K562 (cell line): Measurements from ENCODE around the gene PTPN1. TPM values are rescaled to one million over a fixed set of nuclear protein-coding genes. Genes with fewer than 3 reads are reported as not detected.

Experiments
- ARID1B ChIP-seq: fragments of 450-650 bp; IDR thresholded peaks from 2 replicates; pipeline ENCODE4 v1.6.1; 2016; ENCODE audit warnings: antibody characterized with exemption, mild to moderate bottlenecking, inconsistent platforms
- BRD4 ChIP-seq: fragments of 200-600 bp; sonication (generic); IDR thresholded peaks from 2 replicates; pipeline ENCODE4 v1.6.1; 2017; ENCODE audit warnings: inconsistent platforms
- GTF2F1 ChIP-seq: IDR thresholded peaks from 2 replicates; pipeline ENCODE4 v1.6.1; 2011; ENCODE audit warnings: low read depth, low read length, improper control_type of control experiment
- HMG20B ChIP-seq: fragments of 250-450 bp; sonication (Bioruptor Pico); IDR thresholded peaks from 2 replicates; pipeline ENCODE4 v1.5.0; 2021; ENCODE audit warnings: mild to moderate bottlenecking
- KDM2B ChIP-seq: fragments of 250-450 bp; sonication (Bioruptor Pico); IDR thresholded peaks from 2 replicates; pipeline ENCODE4 v1.8.0; 2021; ENCODE audit warnings: mild to moderate bottlenecking, moderate library complexity
- KLF6 ChIP-seq: fragments of 250-450 bp; sonication (Bioruptor Pico); IDR thresholded peaks from 2 replicates; pipeline ENCODE4 v1.4.0; 2020; ENCODE audit warnings: mild to moderate bottlenecking, moderate library complexity, borderline replicate concordance
- LEF1 ChIP-seq: fragments of 450-650 bp; IDR thresholded peaks from 2 replicates; pipeline ENCODE4 v1.6.1; 2016; ENCODE audit warnings: mild to moderate bottlenecking
- MAFF ChIP-seq: IDR thresholded peaks from 2 replicates; pipeline ENCODE4 v1.6.1; 2012; ENCODE audit warnings: low read length, improper control_type of control experiment
- MTA2 ChIP-seq: fragments of 450-650 bp; IDR thresholded peaks from 2 replicates; pipeline ENCODE4 v1.6.1; 2016; ENCODE audit warnings: low read depth
- MYNN ChIP-seq, 2 experiments: sonication (generic); formaldehyde crosslinking in 1 of 2; IDR thresholded peaks; 2 replicates each; pipeline versions ENCODE4 v1.5.0 to v1.6.1; 2016 to 2020; ENCODE audit warnings: antibody characterized with exemption in 1 of 2, missing genetic modification reagents in 1 of 2
- NR2C2 ChIP-seq, 2 experiments: fragments of 200-800 bp in 1 of 2; sonication (Bioruptor generic) in 1 of 2; sonication (generic) in 1 of 2; formaldehyde crosslinking in 1 of 2; IDR thresholded peaks; 2 replicates each; pipeline versions ENCODE4 v1.6.1 to v1.8.0; 2016 to 2022; ENCODE audit warnings: mild to moderate bottlenecking in 1 of 2, missing compliant biosample characterization in 1 of 2, missing genetic modification characterization in 1 of 2, missing genetic modification reagents in 1 of 2
- PHB2 ChIP-seq: fragments of 450-650 bp; IDR thresholded peaks from 2 replicates; pipeline ENCODE4 v1.6.1; 2017; ENCODE audit warnings: low read depth
- PML ChIP-seq: IDR thresholded peaks from 2 replicates; pipeline ENCODE4 v1.6.1; 2012; ENCODE audit warnings: low read length, inconsistent platforms
- POU5F1 ChIP-seq: fragments of 150-350 bp; IDR thresholded peaks from 2 replicates; pipeline ENCODE4 v1.6.1; 2014; ENCODE audit warnings: borderline replicate concordance, low read length, low read depth, mild to moderate bottlenecking; ENCODE audit not compliant: partially characterized antibody
- SMARCA4 ChIP-seq: fragments of 450-650 bp; IDR thresholded peaks from 2 replicates; pipeline ENCODE4 v1.6.1; 2016
- SNRNP70 ChIP-seq: fragments of 200-400 bp; formaldehyde crosslinking; optimal IDR thresholded peaks from 2 replicates; pipeline ENCODE3; 2017; ENCODE audit warnings: low read depth, low read length
- TEAD1 ChIP-seq, 2 experiments: fragments of 450-650 bp in 1 of 2; sonication (generic) in 1 of 2; formaldehyde crosslinking; IDR thresholded peaks; 2 replicates each; pipeline versions ENCODE4 v1.4.0 to v1.8.0; 2020 to 2022; ENCODE audit warnings: mild to moderate bottlenecking in 2 of 2, missing genetic modification reagents in 1 of 2
- TEAD2 ChIP-seq: fragments of 450-650 bp; IDR thresholded peaks from 2 replicates; pipeline ENCODE4 v1.6.1; 2016; ENCODE audit warnings: missing genetic modification characterization, control low read depth, missing compliant biosample characterization
- ZBTB1 ChIP-seq: sonication (generic); formaldehyde crosslinking; IDR thresholded peaks from 2 replicates; pipeline ENCODE4 v1.8.1; 2023; ENCODE audit warnings: missing genetic modification reagents, low read depth, mild to moderate bottlenecking, borderline replicate concordance
- ZNF12 ChIP-seq: sonication (generic); formaldehyde crosslinking; IDR thresholded peaks from 2 replicates; pipeline ENCODE4 v1.4.0; 2020; ENCODE audit warnings: mild to moderate bottlenecking, missing genetic modification reagents
- ZNF239 ChIP-seq: fragments of 250-450 bp; sonication (Bioruptor Pico); IDR thresholded peaks from 2 replicates; pipeline ENCODE4 v1.4.0; 2020; ENCODE audit warnings: mild to moderate bottlenecking
- ZNF707 ChIP-seq: fragments of 250-450 bp; sonication (Bioruptor Pico); conservative IDR thresholded peaks from 2 replicates; pipeline ENCODE4 v1.8.0; 2022; ENCODE audit warnings: inconsistent platforms, mild to moderate bottlenecking, moderate library complexity
- ZSCAN32 ChIP-seq: fragments of 450-650 bp; formaldehyde crosslinking; IDR thresholded peaks from 2 replicates; pipeline ENCODE4 v1.4.0; 2020; ENCODE audit warnings: mild to moderate bottlenecking, moderate library complexity
- ZZZ3 ChIP-seq: fragments of 450-650 bp; IDR thresholded peaks from 2 replicates; pipeline ENCODE4 v1.6.1; 2016; ENCODE audit warnings: antibody characterized with exemption, mild to moderate bottlenecking, moderate library complexity
- polyA plus RNA-seq, 8 experiments: library from polyadenylated mRNA; depleted of rRNA in 4 of 8; stranded (reverse) in 5 of 8; unstranded in 3 of 8; fragments of >200 nt; fragmentation: Nextera tagmentation in 2 of 8; fragmentation: Illumina TruSeq in 1 of 8; extraction: Ambion mirVana in 2 of 8; extraction: Trizol in 1 of 8; gene quantifications; 2 replicates each; pipeline versions ENCODE4 v1.2.1 to v1.2.3, GENCODE V29; 2011 to 2014; ENCODE audit warnings: inconsistent platforms in 1 of 8, missing spikeins in 1 of 8
- total RNA-seq, 7 experiments: library from RNA; depleted of rRNA in 6 of 7; stranded (reverse); fragments of >200 nt in 6 of 7; fragmentation: Illumina TruSeq in 2 of 7; extraction: Trizol in 2 of 7; gene quantifications; 2 replicates each; pipeline versions ENCODE4 v1.2.1 to v1.2.3, GENCODE V29; 2011 to 2021; ENCODE audit warnings: low replicate concordance in 1 of 7
- TF ChIP-seq, protein P1 (sequence below): IDR thresholded peaks from 2 replicates; pipeline ENCODE4 v1.6.1; 2011; ENCODE audit not compliant: insufficient read length; ENCODE audit errors: extremely low read depth
- TF ChIP-seq, protein P2 (sequence below): fragments of 450-650 bp; IDR thresholded peaks from 2 replicates; pipeline ENCODE4 v1.7.0; 2016; ENCODE audit warnings: borderline replicate concordance
- TF ChIP-seq, protein P3 (sequence below): fragments of 250-450 bp; sonication (Bioruptor Pico); IDR thresholded peaks from 2 replicates; pipeline ENCODE4 v1.8.0; 2022; ENCODE audit warnings: moderate library complexity, mild to moderate bottlenecking, inconsistent platforms
- TF ChIP-seq, protein P4 (sequence below): sonication (generic); formaldehyde crosslinking; IDR thresholded peaks from 2 replicates; pipeline ENCODE4 v1.9.0; 2022; ENCODE audit warnings: mild to moderate bottlenecking, missing genetic modification reagents

Gene PTPN1
- total and polyA plus RNA-seq, 9 of the 15 experiments (the other 6 are each of a cell fraction or from before 2014, with no cell fraction given), result 11.0 to 85.3 (median 54.0) TPM

DNA sequence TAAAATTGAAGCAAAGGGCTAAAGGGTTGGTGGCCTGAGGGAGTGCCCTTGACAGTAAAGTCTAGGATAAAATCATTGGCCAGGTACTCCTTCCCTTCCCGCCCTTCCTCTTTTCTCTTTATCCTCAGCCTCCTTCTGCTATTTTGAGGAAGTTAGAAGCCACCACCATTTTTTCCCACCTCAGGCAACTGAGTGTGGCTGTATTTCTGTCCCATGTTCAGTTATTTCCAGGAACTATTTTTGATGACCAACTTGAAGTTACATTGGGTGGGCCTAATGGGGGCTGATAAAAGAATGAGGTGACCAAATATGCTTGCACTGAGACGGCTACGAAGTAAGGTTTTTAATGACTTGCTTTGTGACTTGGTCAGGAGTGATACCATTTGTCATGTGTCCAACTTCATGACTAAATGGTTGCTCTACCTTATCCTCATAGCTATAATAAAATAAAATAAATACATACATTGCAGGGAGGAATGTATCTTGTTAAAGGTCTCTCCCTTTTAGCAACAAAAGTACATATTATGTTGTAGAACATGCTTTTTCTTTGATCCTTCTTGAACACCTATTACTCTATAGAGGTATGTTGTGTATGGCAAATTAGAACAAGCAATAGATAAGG, 12.0 kb downstream of the PTPN1 start (continued):
- TF ChIP-seq KDM2B (CRISPR knock-in tag), result no peak
- no peak for TF ChIP-seq ZNF239
- TF ChIP-seq TEAD2, result no peak
- TF ChIP-seq SMARCA4, result peak; percentile 74
- no peak for TF ChIP-seq TEAD1 (CRISPR knock-in tag; IDR thresholded peaks at IDR 0.05)
- TF ChIP-seq ZSCAN32 (CRISPR knock-in tag), result no peak
- TF ChIP-seq KLF6 (CRISPR knock-in tag), result peak; percentile 27; the same call in 1 of the 2 replicates
- no peak for TF ChIP-seq SNRNP70
- no peak for TF ChIP-seq MTA2
- TF ChIP-seq, protein P1, sequence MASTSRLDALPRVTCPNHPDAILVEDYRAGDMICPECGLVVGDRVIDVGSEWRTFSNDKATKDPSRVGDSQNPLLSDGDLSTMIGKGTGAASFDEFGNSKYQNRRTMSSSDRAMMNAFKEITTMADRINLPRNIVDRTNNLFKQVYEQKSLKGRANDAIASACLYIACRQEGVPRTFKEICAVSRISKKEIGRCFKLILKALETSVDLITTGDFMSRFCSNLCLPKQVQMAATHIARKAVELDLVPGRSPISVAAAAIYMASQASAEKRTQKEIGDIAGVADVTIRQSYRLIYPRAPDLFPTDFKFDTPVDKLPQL, result no peak
- TF ChIP-seq MAFF, result no peak
- TF ChIP-seq POU5F1, result no peak
- no peak for TF ChIP-seq ZNF707 (CRISPR knock-in tag)
- TF ChIP-seq PML, result no peak; the same call in 1 of the 2 replicates
- TF ChIP-seq ZBTB1, result no peak
- TF ChIP-seq HMG20B (CRISPR knock-in tag), result no peak
- TF ChIP-seq MYNN (IDR thresholded peaks at IDR 0.05), result no peak
- TF ChIP-seq MYNN (CRISPR knock-in tag; IDR thresholded peaks at IDR 0.05), result no peak
- TF ChIP-seq, protein P2, sequence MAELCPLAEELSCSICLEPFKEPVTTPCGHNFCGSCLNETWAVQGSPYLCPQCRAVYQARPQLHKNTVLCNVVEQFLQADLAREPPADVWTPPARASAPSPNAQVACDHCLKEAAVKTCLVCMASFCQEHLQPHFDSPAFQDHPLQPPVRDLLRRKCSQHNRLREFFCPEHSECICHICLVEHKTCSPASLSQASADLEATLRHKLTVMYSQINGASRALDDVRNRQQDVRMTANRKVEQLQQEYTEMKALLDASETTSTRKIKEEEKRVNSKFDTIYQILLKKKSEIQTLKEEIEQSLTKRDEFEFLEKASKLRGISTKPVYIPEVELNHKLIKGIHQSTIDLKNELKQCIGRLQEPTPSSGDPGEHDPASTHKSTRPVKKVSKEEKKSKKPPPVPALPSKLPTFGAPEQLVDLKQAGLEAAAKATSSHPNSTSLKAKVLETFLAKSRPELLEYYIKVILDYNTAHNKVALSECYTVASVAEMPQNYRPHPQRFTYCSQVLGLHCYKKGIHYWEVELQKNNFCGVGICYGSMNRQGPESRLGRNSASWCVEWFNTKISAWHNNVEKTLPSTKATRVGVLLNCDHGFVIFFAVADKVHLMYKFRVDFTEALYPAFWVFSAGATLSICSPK, result no peak
- TF ChIP-seq NR2C2 (CRISPR knock-in tag; IDR thresholded peaks at IDR 0.05), result no peak
- TF ChIP-seq NR2C2 (tag; IDR thresholded peaks at IDR 0.05), result no peak
- TF ChIP-seq BRD4, result no peak
- TF ChIP-seq, protein P3, sequence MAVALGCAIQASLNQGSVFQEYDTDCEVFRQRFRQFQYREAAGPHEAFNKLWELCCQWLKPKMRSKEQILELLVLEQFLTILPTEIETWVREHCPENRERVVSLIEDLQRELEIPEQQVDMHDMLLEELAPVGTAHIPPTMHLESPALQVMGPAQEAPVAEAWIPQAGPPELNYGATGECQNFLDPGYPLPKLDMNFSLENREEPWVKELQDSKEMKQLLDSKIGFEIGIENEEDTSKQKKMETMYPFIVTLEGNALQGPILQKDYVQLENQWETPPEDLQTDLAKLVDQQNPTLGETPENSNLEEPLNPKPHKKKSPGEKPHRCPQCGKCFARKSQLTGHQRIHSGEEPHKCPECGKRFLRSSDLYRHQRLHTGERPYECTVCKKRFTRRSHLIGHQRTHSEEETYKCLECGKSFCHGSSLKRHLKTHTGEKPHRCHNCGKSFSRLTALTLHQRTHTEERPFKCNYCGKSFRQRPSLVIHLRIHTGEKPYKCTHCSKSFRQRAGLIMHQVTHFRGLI (CRISPR knock-in tag), result no peak
- no peak for TF ChIP-seq GTF2F1
- TF ChIP-seq ZZZ3, result no peak
- peak; percentile 83 for TF ChIP-seq ARID1B
- no peak for TF ChIP-seq LEF1
- no peak for TF ChIP-seq PHB2
- TF ChIP-seq, protein P4, sequence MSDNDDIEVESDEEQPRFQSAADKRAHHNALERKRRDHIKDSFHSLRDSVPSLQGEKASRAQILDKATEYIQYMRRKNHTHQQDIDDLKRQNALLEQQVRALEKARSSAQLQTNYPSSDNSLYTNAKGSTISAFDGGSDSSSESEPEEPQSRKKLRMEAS (CRISPR knock-in tag), result no peak
- TF ChIP-seq ZNF12, result no peak
